Liver (tissue), 9 donors: Measurements from ENCODE around the gene STAT1. TPM values are rescaled to one million over a fixed set of nuclear protein-coding genes. Genes with fewer than 3 reads are reported as not detected.

Experiments used
- DNase-seq: peaks from one replicate; pipeline ENCODE4 v3.0.0-alpha.2; 2017; ENCODE audit warnings: low spot score
- H3K27ac ChIP-seq, 2 donors: one replicate each; pipeline ENCODE4 v1.7.0; 2013; ENCODE audit warnings: inconsistent platforms in 2 of 2, low read length in 2 of 2, control low read depth in 1 of 2, low read depth in 1 of 2, mild to moderate bottlenecking in 1 of 2
- H3K27me3 ChIP-seq, 4 donors: one replicate each; pipeline versions ENCODE4 v1.6.1 to v1.7.0; 2013; ENCODE audit warnings: low read length in 3 of 4, inconsistent platforms in 1 of 4, mild to moderate bottlenecking in 1 of 4, moderate library complexity in 1 of 4; ENCODE audit not compliant: control insufficient read depth in 4 of 4, insufficient read depth in 4 of 4
- H3K36me3 ChIP-seq, 4 donors: one replicate each; pipeline versions ENCODE4 v1.6.1 to v1.7.0; 2013; ENCODE audit warnings: low read length in 3 of 4, mild to moderate bottlenecking in 3 of 4, low read depth in 1 of 4, moderate library complexity in 1 of 4; ENCODE audit not compliant: control insufficient read depth in 4 of 4, insufficient read depth in 3 of 4
- H3K4me1 ChIP-seq, 4 donors: one replicate each; pipeline versions ENCODE4 v1.6.1 to v1.7.0; 2013; ENCODE audit warnings: low read length in 3 of 4, mild to moderate bottlenecking in 3 of 4, moderate library complexity in 1 of 4; ENCODE audit not compliant: control insufficient read depth in 4 of 4, insufficient read depth in 4 of 4
- H3K4me3 ChIP-seq, 3 donors: one replicate each; pipeline versions ENCODE4 v1.6.1 to v1.7.0; 2013; ENCODE audit warnings: low read length in 3 of 3, control low read depth in 1 of 3, low read depth in 1 of 3, mild to moderate bottlenecking in 1 of 3
- H3K9ac ChIP-seq, 2 donors: one replicate each; pipeline ENCODE4 v1.7.0; 2013; ENCODE audit warnings: low read length in 2 of 2, mild to moderate bottlenecking in 2 of 2, moderate library complexity in 2 of 2, control low read depth in 1 of 2, low read depth in 1 of 2
- H3K9me3 ChIP-seq, 4 donors: one replicate each; pipeline versions ENCODE4 v1.6.1 to v1.7.0; 2013; ENCODE audit warnings: low read length in 3 of 4; ENCODE audit not compliant: control insufficient read depth in 4 of 4
- FOXA1 ChIP-seq: IDR thresholded peaks from 2 replicates; pipeline ENCODE4 v1.6.1; 2016; ENCODE audit warnings: antibody characterized with exemption
- HNF4A ChIP-seq, 2 donors: conservative IDR thresholded peaks; 2 replicates each; pipeline ENCODE4 v1.6.1; 2016; ENCODE audit warnings: antibody characterized with exemption in 2 of 2, mild to moderate bottlenecking in 2 of 2
- JUND ChIP-seq, 2 donors: IDR thresholded peaks; 2 replicates each; pipeline ENCODE4 v1.6.1; 2016; ENCODE audit warnings: antibody characterized with exemption in 2 of 2
- NR2F2 ChIP-seq: IDR thresholded peaks from 2 replicates; pipeline ENCODE4 v1.6.1; 2016; ENCODE audit warnings: antibody characterized with exemption
- RAD21 ChIP-seq, 2 donors: IDR thresholded peaks; 2 replicates each; pipeline ENCODE4 v1.6.1; 2016; ENCODE audit warnings: antibody characterized with exemption in 2 of 2, mild to moderate bottlenecking in 2 of 2
- RXRA ChIP-seq, 2 donors: IDR thresholded peaks; 2 replicates each; pipeline ENCODE4 v1.6.1; 2017 to 2018; ENCODE audit warnings: antibody characterized with exemption in 2 of 2, mild to moderate bottlenecking in 1 of 2
- SP1 ChIP-seq: IDR thresholded peaks from 2 replicates; pipeline ENCODE4 v1.6.1; 2018; ENCODE audit warnings: antibody characterized with exemption, mild to moderate bottlenecking
- WGBS: extraction: QIAGEN DNeasy Blood & Tissue Kit; methylation state at CpG from one replicate; pipeline ENCODE4 v1.1.7; 2013; 5-methylcytosine and 5-hydroxymethylcytosine counted together
- polyA plus RNA-seq, 2 donors: library from polyadenylated mRNA; stranded (reverse) in 1 of 2; unstranded in 1 of 2; fragments of 200-250 nt in 1 of 2; fragments of >200 nt in 1 of 2; fragmentation: Nextera tagmentation in 1 of 2; extraction: Ambion mirVana in 1 of 2; gene quantifications; one replicate each; pipeline versions ENCODE4 v1.2.1 to v1.2.3, GENCODE V29; 2013 to 2015
- total RNA-seq, 2 donors: library from RNA; depleted of rRNA; stranded (reverse); fragments of >200 nt; gene quantifications; one replicate each; pipeline ENCODE4 v1.2.3, GENCODE V29; 2014
- TF ChIP-seq, protein P1 (sequence below): IDR thresholded peaks from 2 replicates; pipeline ENCODE4 v1.6.1; 2016; ENCODE audit warnings: antibody characterized with exemption, mild to moderate bottlenecking
- donor health status: healthy.
- donor health status: healthy.
- donor health status: healthy.
- donor health status: healthy.
- donor health status: healthy.

Gene STAT1
- total and polyA plus RNA-seq, 4 donors: 26.2 to 78.7 (median 45.6) TPM

- 91% methylated on average over 5 of the region's 5 CpGs for WGBS
- no peak for TF ChIP-seq FOXA1
- H3K9me3 ChIP-seq: no peaks in the 10 kb centered on the region
These were observed 26.0 kb downstream of the STAT1 start for GRCh38 chr2:190987938-190988337.

GRCh38 chr2:190987116-190987515, 26.9 kb downstream of the STAT1 start:
- WGBS: 50% methylated on average over 1 of the region's 1 CpG
- no peak for DNase-seq
- Histone ChIP-seq H3K9ac (no peak overlapping the region), H3K27me3 (no peaks in the 10 kb centered on the region), H3K4me3 (no peak overlapping the region), H3K27ac (no peak overlapping the region), H3K36me3 (peaks cover 16 to 90% (median 76%) of the 10 kb centered on the region in 4 donors), H3K9me3 (no peaks in the 10 kb centered on the region), H3K4me1 (peaks cover 0 to 13% (median 5%) of the 10 kb centered on the region in 4 donors)
- TF ChIP-seq NR2F2 (no peak), RAD21 (IDR thresholded peaks at IDR 0.05) (no peak), RXRA (IDR thresholded peaks at IDR 0.05) (no peak), JUND (IDR thresholded peaks at IDR 0.05) (no peak)
- TF ChIP-seq, protein P1, sequence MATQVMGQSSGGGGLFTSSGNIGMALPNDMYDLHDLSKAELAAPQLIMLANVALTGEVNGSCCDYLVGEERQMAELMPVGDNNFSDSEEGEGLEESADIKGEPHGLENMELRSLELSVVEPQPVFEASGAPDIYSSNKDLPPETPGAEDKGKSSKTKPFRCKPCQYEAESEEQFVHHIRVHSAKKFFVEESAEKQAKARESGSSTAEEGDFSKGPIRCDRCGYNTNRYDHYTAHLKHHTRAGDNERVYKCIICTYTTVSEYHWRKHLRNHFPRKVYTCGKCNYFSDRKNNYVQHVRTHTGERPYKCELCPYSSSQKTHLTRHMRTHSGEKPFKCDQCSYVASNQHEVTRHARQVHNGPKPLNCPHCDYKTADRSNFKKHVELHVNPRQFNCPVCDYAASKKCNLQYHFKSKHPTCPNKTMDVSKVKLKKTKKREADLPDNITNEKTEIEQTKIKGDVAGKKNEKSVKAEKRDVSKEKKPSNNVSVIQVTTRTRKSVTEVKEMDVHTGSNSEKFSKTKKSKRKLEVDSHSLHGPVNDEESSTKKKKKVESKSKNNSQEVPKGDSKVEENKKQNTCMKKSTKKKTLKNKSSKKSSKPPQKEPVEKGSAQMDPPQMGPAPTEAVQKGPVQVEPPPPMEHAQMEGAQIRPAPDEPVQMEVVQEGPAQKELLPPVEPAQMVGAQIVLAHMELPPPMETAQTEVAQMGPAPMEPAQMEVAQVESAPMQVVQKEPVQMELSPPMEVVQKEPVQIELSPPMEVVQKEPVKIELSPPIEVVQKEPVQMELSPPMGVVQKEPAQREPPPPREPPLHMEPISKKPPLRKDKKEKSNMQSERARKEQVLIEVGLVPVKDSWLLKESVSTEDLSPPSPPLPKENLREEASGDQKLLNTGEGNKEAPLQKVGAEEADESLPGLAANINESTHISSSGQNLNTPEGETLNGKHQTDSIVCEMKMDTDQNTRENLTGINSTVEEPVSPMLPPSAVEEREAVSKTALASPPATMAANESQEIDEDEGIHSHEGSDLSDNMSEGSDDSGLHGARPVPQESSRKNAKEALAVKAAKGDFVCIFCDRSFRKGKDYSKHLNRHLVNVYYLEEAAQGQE: no peak

More at GRCh38 chr2:190987938-190988337, 26.0 kb downstream of the STAT1 start:
- Histone ChIP-seq H3K27ac (no peak overlapping the region), H3K27me3 (no peaks in the 10 kb centered on the region), H3K4me1 (peaks cover 0 to 13% (median 5%) of the 10 kb centered on the region in 4 donors), H3K9ac (no peak overlapping the region), H3K36me3 (peaks cover 18 to 86% (median 72%) of the 10 kb centered on the region in 4 donors), H3K4me3 (no peak overlapping the region)
- DNase-seq: no peak

GRCh38 chr2:190986221-190986953, 27.6 kb downstream of the STAT1 start:
- H3K4me3 ChIP-seq: no peak overlapping the region
- H3K4me1 ChIP-seq: peaks cover 0 to 13% (median 5%) of the 10 kb centered on the region in 4 donors
- H3K36me3 ChIP-seq: peaks cover 16 to 96% (median 80%) of the 10 kb centered on the region in 4 donors
- TF ChIP-seq RXRA (IDR thresholded peaks at IDR 0.05): peak; percentile 83 to 91
- TF ChIP-seq, protein P1: no peak
- TF ChIP-seq RAD21 (IDR thresholded peaks at IDR 0.05): peak in 1 of 2 donors; percentile 20
- peak; percentile 47 for TF ChIP-seq SP1
- peak; percentile 38 to 51 for TF ChIP-seq HNF4A (conservative IDR thresholded peaks at IDR 0.05)
- no peaks in the 10 kb centered on the region for H3K9me3 ChIP-seq
- no peaks in the 10 kb centered on the region for H3K27me3 ChIP-seq
- H3K27ac ChIP-seq: peak overlapping the region; percentile 25 to 60
- 52% methylated on average over 13 of the region's 13 CpGs for WGBS
- DNase-seq: no peak
- H3K9ac ChIP-seq: no peak overlapping the region
